ENCODE results near the gene PSD2.
"Not testable (repeated sequence)": the region's sequence is repeated elsewhere in the genome, so short reads cannot be mapped to it uniquely, and the experiment has no call there.

Gene PSD2

DNA sequence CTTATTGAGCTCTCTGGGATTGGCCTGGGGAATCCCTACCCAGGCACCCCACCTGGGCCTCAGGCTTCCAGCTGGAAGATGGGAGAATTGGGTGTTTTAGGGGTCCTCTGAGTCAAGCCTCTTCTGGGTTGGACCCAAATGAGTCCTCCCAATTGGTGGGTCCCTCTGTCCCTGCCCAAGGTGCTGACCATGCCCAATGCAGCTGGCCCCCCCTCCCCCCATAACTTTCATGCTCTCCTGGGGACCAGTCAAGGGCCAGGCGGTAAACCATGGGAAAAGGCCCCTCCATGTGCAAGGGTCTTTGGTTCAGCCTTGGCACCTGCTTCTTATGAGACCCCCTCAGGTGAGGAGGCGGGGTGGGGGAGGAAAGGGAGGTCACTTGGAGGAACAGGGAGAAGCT, 3.4 kb upstream of the PSD2 start:
- no peaks in the 10 kb centered on the region for H3K9me3 Mint-ChIP-seq
- peaks cover 78% of the 10 kb centered on the region for H3K27me3 Mint-ChIP-seq
- H3K4me1 Mint-ChIP-seq (ENCODE audit: low read depth): no peaks in the 10 kb centered on the region
- no peaks in the 10 kb centered on the region for H3K36me3 Mint-ChIP-seq (ENCODE audit: low read depth)
- intact Hi-C loops (cut with micrococcal nuclease): no loop called here
- H3K4me3 Mint-ChIP-seq: no peak overlapping the region
- no peak overlapping the region for H3K27ac Mint-ChIP-seq

DNA sequence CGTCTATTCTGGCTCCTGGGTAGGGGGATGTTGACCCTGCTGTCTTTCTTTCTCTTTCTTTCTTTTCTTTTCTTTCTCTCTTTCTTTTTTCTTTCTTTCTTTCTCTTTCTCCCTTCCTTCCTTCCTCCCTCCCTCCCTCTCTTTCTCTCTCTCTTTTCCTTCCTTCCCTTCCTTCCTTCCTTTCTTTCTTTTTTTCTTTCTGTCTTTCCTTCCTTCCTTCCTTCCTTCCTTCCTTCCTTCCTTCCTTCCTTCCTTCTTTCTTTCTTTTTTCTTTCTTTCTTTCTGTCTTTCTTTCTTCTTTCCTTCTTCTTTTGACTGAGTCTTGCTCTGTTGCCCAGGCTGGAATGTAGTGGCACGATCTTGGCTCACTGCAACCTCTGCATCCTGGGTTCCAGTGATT, 3.0 kb upstream of the PSD2 start:
- intact Hi-C loops (cut with micrococcal nuclease); H3K9me3 Mint-ChIP-seq; H3K4me3 Mint-ChIP-seq; H3K36me3 Mint-ChIP-seq (ENCODE audit: low read depth); H3K4me1 Mint-ChIP-seq (ENCODE audit: low read depth); H3K27ac Mint-ChIP-seq: not testable (repeated sequence)
- peaks cover 82% of the 10 kb centered on the region for H3K27me3 Mint-ChIP-seq

DNA sequence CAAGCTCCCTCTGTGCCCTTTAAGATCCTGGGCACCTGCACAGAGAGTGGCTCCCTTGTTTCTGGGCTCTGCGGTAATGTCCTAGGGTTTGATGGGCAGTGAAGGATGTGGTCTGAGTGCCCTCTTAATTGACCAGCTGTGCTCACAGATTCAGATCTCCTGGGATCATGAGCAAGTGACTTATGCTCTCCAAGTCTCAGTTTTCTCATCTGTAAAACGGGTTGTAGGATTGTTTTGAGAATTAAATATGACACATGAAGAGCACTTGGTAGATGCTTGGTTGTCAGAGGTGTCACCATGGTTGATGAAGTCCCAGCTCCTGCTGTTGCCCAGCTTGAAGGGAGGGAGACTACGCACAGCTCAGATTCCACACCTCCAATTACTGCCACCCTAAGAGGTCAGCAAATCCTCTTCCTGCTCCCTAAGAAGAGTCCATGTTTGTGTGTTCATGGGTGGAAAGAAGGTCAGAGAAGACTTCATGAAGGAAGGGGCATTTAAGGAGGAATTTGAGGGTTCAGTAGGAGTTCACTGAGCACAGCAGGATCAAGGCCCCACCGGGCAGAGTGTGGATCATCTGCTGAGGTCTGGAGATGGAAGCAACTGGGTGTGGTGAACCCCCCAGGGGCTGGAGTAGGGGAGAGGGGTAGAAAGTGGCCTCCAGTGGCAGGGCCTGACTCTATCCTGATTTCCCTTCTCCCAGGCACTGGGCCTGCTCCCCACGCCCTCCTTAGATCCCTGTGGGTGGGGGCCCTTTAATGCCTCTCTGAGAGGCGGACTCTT, 1.4 kb upstream of the PSD2 start:
- H3K4me1 Mint-ChIP-seq (ENCODE audit: low read depth): no peaks in the 10 kb centered on the region
- no peak overlapping the region for H3K27ac Mint-ChIP-seq
- no peak overlapping the region for H3K4me3 Mint-ChIP-seq
- intact Hi-C loops (cut with micrococcal nuclease): no loop called here
- no peaks in the 10 kb centered on the region for H3K9me3 Mint-ChIP-seq
- peaks cover 87% of the 10 kb centered on the region for H3K27me3 Mint-ChIP-seq
- H3K36me3 Mint-ChIP-seq (ENCODE audit: low read depth): no peaks in the 10 kb centered on the region

DNA sequence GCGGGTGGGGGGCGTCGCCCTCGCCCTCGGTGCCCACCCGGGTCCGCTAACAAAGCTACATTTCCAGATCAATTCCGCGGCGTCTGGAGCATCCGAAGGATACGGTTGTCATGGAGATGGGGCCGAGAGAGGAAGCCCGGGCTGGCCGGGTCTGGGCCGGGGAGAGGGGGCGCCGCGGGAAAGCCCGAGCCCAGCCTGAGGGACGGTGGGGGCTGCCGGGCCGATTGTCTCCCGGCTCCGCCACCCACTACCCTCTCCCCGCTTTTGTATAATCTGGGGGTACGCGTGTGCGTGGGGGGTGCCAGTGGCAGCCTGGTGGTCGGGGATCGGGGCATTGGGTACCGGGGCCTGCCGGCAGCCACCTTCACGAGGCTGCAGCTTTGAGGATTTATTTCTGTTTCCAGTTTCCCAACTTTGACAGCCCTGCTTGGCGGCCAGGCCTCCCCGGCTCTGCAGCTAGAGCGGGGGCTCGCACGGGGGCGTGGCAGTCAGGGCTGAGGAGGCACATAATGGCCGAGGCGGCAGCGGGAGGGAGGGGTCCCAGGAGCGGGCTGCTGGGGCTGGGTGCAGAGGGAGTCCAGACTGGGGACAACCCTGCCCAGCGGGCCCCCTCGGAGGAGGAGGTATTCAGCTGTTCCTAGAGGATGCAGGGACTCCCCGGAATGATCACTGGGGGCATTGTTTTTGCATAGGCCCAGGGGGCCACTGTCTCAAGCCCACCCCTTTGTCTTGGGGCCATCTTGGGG, 626 bp downstream of the PSD2 start:
- no peak overlapping the region for H3K4me3 Mint-ChIP-seq
- H3K4me1 Mint-ChIP-seq (ENCODE audit: low read depth): no peaks in the 10 kb centered on the region
- H3K27ac Mint-ChIP-seq: no peak overlapping the region
- no peaks in the 10 kb centered on the region for H3K9me3 Mint-ChIP-seq
- intact Hi-C loops (cut with micrococcal nuclease): no loop called here
- no peaks in the 10 kb centered on the region for H3K36me3 Mint-ChIP-seq (ENCODE audit: low read depth)
- H3K27me3 Mint-ChIP-seq: peaks cover 90% of the 10 kb centered on the region

DNA sequence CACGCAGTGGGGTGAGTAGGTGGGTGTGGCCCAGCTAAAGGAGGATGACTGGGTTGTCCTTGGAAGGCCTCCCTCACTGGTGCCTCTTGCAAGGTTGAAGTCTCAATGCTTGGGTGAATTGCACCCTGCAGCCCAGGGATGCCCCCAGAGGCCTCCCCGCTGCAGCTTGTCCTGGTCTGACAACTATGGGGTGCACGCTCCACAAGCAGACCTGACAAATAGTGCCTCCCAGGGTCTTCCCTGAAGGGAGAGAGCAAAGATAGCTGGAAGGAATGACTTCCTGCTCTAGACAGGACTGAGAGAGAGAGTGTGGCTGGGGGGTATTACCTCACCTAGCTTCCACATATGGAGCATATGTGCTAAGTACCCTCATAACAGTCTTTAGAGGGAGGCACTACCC, 1.7 kb downstream of the PSD2 start:
- intact Hi-C loops (cut with micrococcal nuclease): no loop called here
- Mint-ChIP-seq H3K27ac (no peak overlapping the region), H3K4me1 (ENCODE audit: low read depth) (no peaks in the 10 kb centered on the region), H3K27me3 (peaks cover 90% of the 10 kb centered on the region), H3K36me3 (ENCODE audit: low read depth) (no peaks in the 10 kb centered on the region), H3K4me3 (no peak overlapping the region), H3K9me3 (no peaks in the 10 kb centered on the region)

DNA sequence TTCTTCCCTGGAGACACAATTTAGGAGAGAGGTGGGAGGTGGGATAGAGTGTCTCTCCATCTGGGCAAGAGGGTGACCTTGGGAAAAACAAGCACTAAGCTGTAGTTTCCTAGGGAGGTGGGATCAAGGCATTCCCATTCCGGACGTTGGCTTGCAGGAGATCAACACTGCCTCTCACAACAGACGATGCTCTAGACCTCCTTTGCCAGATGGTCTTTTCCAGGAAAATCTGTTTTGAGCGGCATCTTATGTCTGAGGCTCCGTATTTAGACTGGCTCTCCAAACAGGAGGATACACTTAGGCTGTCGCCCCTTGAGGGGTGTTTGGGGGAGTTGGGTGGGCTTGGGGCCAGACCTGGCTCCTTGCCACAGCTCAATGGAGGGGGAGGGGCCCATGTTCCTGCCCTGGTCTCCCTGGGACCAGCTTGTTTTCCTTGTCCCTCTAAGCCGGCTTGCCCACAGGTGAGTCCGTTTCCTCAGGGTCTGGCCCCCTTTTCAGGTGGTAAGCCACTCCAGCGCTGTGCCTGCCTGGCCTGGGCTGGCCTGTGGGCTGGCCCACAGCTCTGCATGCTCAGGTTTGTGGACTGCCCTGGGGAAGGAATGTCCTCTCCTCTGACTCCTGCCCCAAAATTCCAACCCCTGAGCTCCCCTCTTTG, 2.4 kb downstream of the PSD2 start:
- no peak overlapping the region for H3K27ac Mint-ChIP-seq
- H3K4me1 Mint-ChIP-seq (ENCODE audit: low read depth): no peaks in the 10 kb centered on the region
- no peaks in the 10 kb centered on the region for H3K9me3 Mint-ChIP-seq
- H3K4me3 Mint-ChIP-seq: no peak overlapping the region
- intact Hi-C loops (cut with micrococcal nuclease): no loop called here
- no peaks in the 10 kb centered on the region for H3K36me3 Mint-ChIP-seq (ENCODE audit: low read depth)
- H3K27me3 Mint-ChIP-seq: peaks cover 83% of the 10 kb centered on the region

DNA sequence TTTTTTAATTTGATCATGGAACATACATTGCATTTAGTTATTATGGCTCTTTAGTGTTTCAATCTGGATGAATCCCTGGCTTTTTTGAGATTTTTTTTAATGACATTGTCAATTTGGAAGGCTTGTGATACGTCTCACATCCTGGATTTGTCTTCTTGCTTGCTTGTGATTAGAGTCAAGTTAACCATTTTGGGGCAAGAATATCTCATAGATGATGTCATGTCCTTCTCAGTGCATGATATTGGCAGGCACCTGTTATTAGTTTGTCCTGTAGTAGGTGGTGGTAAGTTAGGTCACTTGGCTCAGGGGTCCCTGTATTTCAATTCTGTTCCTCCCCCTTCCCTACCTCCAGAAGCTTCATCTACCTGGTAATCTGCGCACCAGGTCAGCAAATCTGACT, 3.3 kb downstream of the PSD2 start:
- intact Hi-C loops (cut with micrococcal nuclease): no loop called here
- H3K4me1 Mint-ChIP-seq (ENCODE audit: low read depth): no peaks in the 10 kb centered on the region
- peaks cover 74% of the 10 kb centered on the region for H3K27me3 Mint-ChIP-seq
- no peak overlapping the region for H3K4me3 Mint-ChIP-seq
- no peaks in the 10 kb centered on the region for H3K9me3 Mint-ChIP-seq
- H3K36me3 Mint-ChIP-seq (ENCODE audit: low read depth): no peaks in the 10 kb centered on the region
- H3K27ac Mint-ChIP-seq: no peak overlapping the region

DNA sequence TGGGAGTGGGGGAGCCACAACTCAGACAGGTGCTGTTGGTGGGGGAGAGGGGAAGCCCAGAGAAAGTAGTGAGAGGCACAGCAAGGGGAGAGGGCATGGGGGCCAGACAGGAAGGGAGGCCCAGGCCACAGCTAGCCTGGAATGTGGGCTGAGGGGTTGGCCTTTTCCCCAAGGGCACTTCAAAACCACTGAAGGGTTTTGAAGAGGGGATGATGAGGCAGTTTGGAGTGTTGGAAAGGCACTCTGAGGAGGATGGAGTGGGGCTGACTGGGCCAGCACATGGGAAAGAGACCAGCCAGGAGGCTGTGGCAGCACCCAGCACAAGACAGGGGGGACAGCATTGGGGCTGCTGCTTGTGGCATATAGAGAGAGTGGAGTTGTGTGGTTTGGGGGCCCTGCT, 3.8 kb downstream of the PSD2 start:
- H3K27ac Mint-ChIP-seq: no peak overlapping the region
- H3K27me3 Mint-ChIP-seq: peaks cover 70% of the 10 kb centered on the region
- H3K9me3 Mint-ChIP-seq: no peaks in the 10 kb centered on the region
- H3K4me1 Mint-ChIP-seq (ENCODE audit: low read depth): no peaks in the 10 kb centered on the region
- intact Hi-C loops (cut with micrococcal nuclease): no loop called here
- no peak overlapping the region for H3K4me3 Mint-ChIP-seq
- no peaks in the 10 kb centered on the region for H3K36me3 Mint-ChIP-seq (ENCODE audit: low read depth)

DNA sequence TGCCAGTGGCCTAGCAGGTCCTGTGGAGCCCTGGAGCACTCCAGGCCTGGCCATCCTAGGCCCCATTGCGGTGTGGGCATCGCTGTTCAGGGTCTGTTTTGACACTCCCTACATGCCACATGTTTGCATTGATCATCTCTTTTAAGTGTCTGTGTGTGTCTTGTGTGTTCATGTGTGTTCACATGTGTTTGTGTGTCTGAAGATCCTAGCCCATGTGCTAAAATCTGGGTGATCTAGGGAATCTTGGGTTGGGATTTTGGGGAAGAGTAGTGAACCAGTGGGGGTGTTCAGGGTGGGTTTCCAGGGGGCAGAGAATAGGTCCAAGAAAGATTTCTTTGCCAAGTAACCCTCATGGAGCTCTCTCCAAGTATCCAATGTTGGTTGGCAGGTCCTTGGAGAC, 8.4 kb downstream of the PSD2 start:
- no peak overlapping the region for H3K27ac Mint-ChIP-seq
- no peaks in the 10 kb centered on the region for H3K36me3 Mint-ChIP-seq (ENCODE audit: low read depth)
- H3K4me3 Mint-ChIP-seq: no peak overlapping the region
- intact Hi-C loops (cut with micrococcal nuclease): no loop called here
- no peaks in the 10 kb centered on the region for H3K4me1 Mint-ChIP-seq (ENCODE audit: low read depth)
- H3K9me3 Mint-ChIP-seq: no peaks in the 10 kb centered on the region
- H3K27me3 Mint-ChIP-seq: peaks cover 38% of the 10 kb centered on the region

DNA sequence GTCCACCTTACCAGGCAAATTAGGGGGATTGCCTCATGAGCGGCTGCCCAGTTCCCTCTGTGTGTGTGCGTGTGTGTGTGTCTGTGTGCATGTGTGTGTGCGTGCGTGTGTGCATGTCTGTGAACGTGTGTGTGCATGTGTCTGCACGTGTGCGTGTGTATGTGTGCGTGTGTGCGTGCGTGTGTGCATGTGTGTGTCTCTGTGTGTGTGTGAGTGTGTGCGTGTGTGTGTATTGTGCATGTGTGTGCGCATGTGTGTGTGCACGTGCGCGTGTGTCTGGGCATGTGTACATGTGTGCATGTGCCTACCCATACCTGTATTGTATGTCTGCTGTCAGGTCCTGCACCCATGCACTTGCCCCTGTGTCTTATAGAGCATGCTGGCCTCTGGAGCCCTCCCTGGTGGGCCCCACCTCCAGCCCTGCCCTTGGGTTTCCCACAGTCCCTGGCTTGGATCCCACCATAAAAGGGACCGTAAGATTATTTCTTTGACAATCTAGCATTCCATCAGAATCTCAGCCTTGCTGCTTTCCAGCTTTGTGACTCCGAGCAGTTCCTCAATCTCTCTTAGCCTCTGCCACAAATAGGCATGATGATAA, 9.3 kb downstream of the PSD2 start:
- H3K27ac Mint-ChIP-seq: no peak overlapping the region
- no peaks in the 10 kb centered on the region for H3K9me3 Mint-ChIP-seq
- H3K4me3 Mint-ChIP-seq: no peak overlapping the region
- intact Hi-C loops (cut with micrococcal nuclease): no loop called here
- peaks cover 29% of the 10 kb centered on the region for H3K27me3 Mint-ChIP-seq
- no peaks in the 10 kb centered on the region for H3K36me3 Mint-ChIP-seq (ENCODE audit: low read depth)
- no peaks in the 10 kb centered on the region for H3K4me1 Mint-ChIP-seq (ENCODE audit: low read depth)

DNA sequence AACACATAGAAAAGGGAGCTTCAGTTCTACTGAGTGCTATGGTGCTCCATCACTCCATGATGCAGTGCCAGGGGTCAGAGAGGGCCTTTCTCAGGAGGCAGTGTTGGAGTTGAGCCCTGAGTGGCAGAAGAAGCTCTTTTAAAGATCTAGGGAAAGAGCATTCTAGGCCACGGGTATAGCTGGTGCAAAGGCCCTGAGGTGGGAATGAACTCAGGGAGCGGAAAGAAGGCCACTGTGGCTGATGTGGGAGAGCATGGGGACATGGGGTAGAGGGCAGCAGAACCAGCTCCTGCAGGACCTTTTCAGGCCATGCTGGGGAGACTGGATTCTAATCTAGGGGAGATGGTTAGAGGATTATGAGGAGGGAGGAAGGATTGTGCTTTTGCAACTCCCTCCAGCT, 9.9 kb downstream of the PSD2 start:
- no peaks in the 10 kb centered on the region for H3K36me3 Mint-ChIP-seq (ENCODE audit: low read depth)
- H3K9me3 Mint-ChIP-seq: no peaks in the 10 kb centered on the region
- no peaks in the 10 kb centered on the region for H3K4me1 Mint-ChIP-seq (ENCODE audit: low read depth)

DNA sequence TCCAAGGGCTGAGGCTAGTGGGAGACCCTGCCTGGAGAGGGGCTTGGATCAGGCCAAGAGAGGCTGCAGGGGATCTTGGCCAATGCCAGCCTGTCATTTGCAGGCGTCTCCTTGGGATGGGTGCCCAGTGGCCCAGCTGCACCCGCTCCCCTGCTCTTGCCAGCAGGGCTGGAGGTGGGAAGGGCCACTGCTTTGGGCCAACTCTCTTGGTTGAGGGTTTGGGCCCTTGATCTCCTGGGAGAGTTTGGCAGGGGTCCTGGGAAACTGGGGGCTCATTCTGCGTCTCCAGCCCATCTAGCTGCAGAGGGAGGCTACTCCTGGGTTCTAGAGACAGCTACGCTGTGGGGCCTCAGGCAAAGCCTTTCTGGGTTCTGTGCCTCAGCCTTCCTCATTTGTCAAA, 10.5 kb downstream of the PSD2 start:
- Mint-ChIP-seq H3K4me3 (no peak overlapping the region), H3K4me1 (ENCODE audit: low read depth) (no peaks in the 10 kb centered on the region), H3K27ac (no peak overlapping the region), H3K9me3 (no peaks in the 10 kb centered on the region), H3K36me3 (ENCODE audit: low read depth) (no peaks in the 10 kb centered on the region), H3K27me3 (peaks cover 21% of the 10 kb centered on the region)
- intact Hi-C loops (cut with micrococcal nuclease): no loop called here

More for the DNA sequence above, 9.9 kb downstream of the PSD2 start:
- Mint-ChIP-seq H3K4me3 (no peak overlapping the region), H3K27me3 (peaks cover 26% of the 10 kb centered on the region), H3K27ac (no peak overlapping the region)
- intact Hi-C loops (cut with micrococcal nuclease): no loop called here

DNA sequence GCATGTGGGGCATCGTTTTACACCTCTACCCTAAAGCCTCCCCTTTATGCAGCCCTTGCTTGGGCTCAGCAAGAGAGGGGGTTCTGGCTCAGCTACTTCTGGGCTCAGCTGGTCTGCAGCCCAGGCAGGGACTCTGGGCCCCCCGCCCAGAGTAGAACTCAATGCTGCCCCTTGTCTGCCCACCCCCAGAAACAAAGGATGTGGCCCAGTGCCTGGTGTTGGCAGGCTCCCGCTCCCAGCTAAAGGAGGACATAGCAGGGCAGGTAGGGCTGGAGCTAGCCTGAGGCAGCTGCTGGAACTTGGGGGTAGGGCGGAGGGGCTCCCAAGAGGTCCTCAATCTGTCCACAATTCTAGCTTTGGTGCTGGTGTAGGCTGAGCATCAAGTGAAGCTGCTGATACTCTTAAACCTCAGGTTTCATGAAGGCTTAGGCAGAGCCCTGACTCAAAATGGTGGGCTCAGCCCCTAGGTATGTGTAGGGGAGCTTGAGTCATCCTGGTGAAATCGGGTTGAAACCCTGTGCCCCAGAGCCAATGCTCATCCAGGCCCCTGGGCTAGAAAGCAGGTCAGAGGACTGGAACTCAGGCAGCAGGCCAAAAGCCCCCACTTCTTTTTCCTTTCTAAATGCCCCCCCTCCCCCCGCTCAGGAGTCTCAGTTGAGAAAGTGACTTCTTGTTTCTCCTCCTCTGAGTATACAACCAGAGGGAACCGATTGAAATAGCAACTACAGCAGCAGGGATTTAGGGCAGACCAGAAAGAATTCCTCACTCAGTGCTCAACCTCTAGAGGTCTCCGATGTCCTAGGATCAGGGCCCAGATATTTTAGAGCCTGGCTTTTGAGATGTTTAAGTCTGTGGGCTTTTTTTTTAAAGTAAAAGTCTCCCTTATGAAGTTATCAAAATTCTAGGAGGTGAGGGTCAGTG, 11.4 kb downstream of the PSD2 start:
- intact Hi-C loops (cut with micrococcal nuclease): no loop called here
- Mint-ChIP-seq H3K27ac (no peak overlapping the region), H3K4me3 (no peak overlapping the region), H3K36me3 (ENCODE audit: low read depth) (no peaks in the 10 kb centered on the region), H3K4me1 (ENCODE audit: low read depth) (no peaks in the 10 kb centered on the region), H3K9me3 (no peaks in the 10 kb centered on the region), H3K27me3 (peaks cover 12% of the 10 kb centered on the region)

Data from dendritic cell treated with granulocyte-macrophage colony-stimulating factor and Interleukin-4, amounts not matched to agents 40 ng/mL and 50 ng/mL, for 4 days (primary cell).